Measurements from ENCODE around the gene PIEZO2.

GRCh38 chr18:10928772-10929373, 220.5 kb downstream of the PIEZO2 start:
- TF ChIP-seq POLR2A (IDR thresholded peaks at IDR 0.05) (no peak), CTCF (IDR thresholded peaks at IDR 0.05) (no peak)

All from esophagus squamous epithelium (tissue), 4 donors.